Myocyte (in vitro differentiated cells): Measurements from ENCODE around the gene PROM1. TPM values are rescaled to one million over a fixed set of nuclear protein-coding genes. Genes with fewer than 3 reads are reported as not detected.
A peak's percentile ranks its signal among the peaks of the same experiment; 100 is the strongest.

Experiments used
- DNase-seq: peaks from one replicate; pipeline ENCODE4 v3.0.0-alpha.2; 2012; ENCODE audit warnings: low read depth
- total RNA-seq: library from RNA; depleted of rRNA; stranded (reverse); fragments of >200 nt; gene quantifications from 2 replicates; pipeline ENCODE4 v1.2.3, GENCODE V29; 2014

PROM1 gene
- total RNA-seq, 1 donor from 2014 or later: not detected

- no peak for DNase-seq
These were observed 16.3 kb downstream of the PROM1 start for GRCh38 chr4:16067515-16067914.

- DNase-seq: no peak
These were observed 17.2 kb downstream of the PROM1 start for GRCh38 chr4:16066586-16067128.

GRCh38 chr4:16065066-16065465 lies 18.8 kb downstream of the PROM1 start:
- no peak for DNase-seq

GRCh38 chr4:16062601-16063000 lies 21.2 kb downstream of the PROM1 start:
- DNase-seq: no peak

- DNase-seq: peak; percentile 50
These were observed 27.0 kb downstream of the PROM1 start for GRCh38 chr4:16056681-16057385.

- no peak for DNase-seq
These were observed 27.9 kb downstream of the PROM1 start for GRCh38 chr4:16055873-16056272.

GRCh38 chr4:16055471-16055870 lies 28.4 kb downstream of the PROM1 start:
- no peak for DNase-seq

GRCh38 chr4:16052939-16053338 lies 30.9 kb downstream of the PROM1 start:
- DNase-seq: no peak

GRCh38 chr4:16051980-16052379 lies 31.8 kb downstream of the PROM1 start:
- DNase-seq: no peak

GRCh38 chr4:16051132-16051531 lies 32.7 kb downstream of the PROM1 start:
- DNase-seq: no peak

GRCh38 chr4:16050669-16051068 lies 33.2 kb downstream of the PROM1 start:
- no peak for DNase-seq

- DNase-seq: no peak
These were observed 35.0 kb downstream of the PROM1 start for GRCh38 chr4:16048619-16049419.

GRCh38 chr4:16045687-16046086 lies 38.1 kb downstream of the PROM1 start:
- no peak for DNase-seq

- no peak for DNase-seq
These were observed 40.0 kb downstream of the PROM1 start for GRCh38 chr4:16043642-16044498.

- no peak for DNase-seq
These were observed 44.7 kb downstream of the PROM1 start for GRCh38 chr4:16039139-16039538.

- no peak for DNase-seq
These were observed 45.9 kb downstream of the PROM1 start for GRCh38 chr4:16037901-16038300.

- DNase-seq: no peak
These were observed 48.0 kb downstream of the PROM1 start for GRCh38 chr4:16035843-16036242.

GRCh38 chr4:16034010-16034748 lies 49.6 kb downstream of the PROM1 start:
- DNase-seq: peak; percentile 16

- DNase-seq: no peak
These were observed 51.4 kb downstream of the PROM1 start for GRCh38 chr4:16032396-16032770.

GRCh38 chr4:16031546-16032395 lies 52.1 kb downstream of the PROM1 start:
- no peak for DNase-seq
